LNCaP clone FGC (cell line): Measurements from ENCODE around the gene MFSD2A.

Experiments
- DNase-seq: peaks from one replicate; pipeline ENCODE4 v3.0.0-alpha.2; 2011; ENCODE audit warnings: low read depth
- H3K4me3 ChIP-seq: 2 replicates; pipeline ENCODE4 v1.5.1; 2011; ENCODE audit warnings: mild to moderate bottlenecking, low read depth, low read length, control low read depth
- CTCF ChIP-seq: IDR thresholded peaks from 2 replicates; pipeline ENCODE4 v1.5.1; 2012; ENCODE audit warnings: mild to moderate bottlenecking; ENCODE audit not compliant: control insufficient read depth, insufficient read depth; ENCODE audit errors: extremely low read depth

Gene MFSD2A

GRCh38 chr1:40017951-40018575, 63.1 kb downstream of the MFSD2A start:
- TF ChIP-seq CTCF, result no peak
- no peak overlapping the region for H3K4me3 ChIP-seq
- no peak for DNase-seq
